Common myeloid progenitor, CD34-positive (primary cell): ENCODE results near the gene CDC26.

ENCODE experiments used
- CTCF ChIA-PET: fragments of 350-600 bp; sonication (Branson Sonifier 250); formaldehyde crosslinking; loops from one replicate; lab custom pipeline; 2021; ENCODE audit warnings: antibody characterized with exemption; lab: Charles Lee
- POLR2A ChIA-PET: fragments of 350-600 bp; sonication (Branson Sonifier 250); formaldehyde crosslinking; loops from one replicate; lab custom pipeline; 2021; ENCODE audit warnings: antibody characterized with exemption; lab: Charles Lee
- DNase-seq, 3 donors: peaks; one replicate each; pipeline versions ENCODE4 v3.0.0 to v3.0.0-alpha.2; 2013
- H3K27ac ChIP-seq, 2 experiments: 1 replicate in 1 of 2; 2 replicates in 1 of 2; pipeline ENCODE4 v1.7.0; 2013; ENCODE audit warnings: inconsistent platforms in 2 of 2, low read length in 2 of 2, mild to moderate bottlenecking in 2 of 2, low read depth in 1 of 2, moderate library complexity in 1 of 2; ENCODE audit not compliant: severe bottlenecking in 2 of 2, insufficient read depth in 1 of 2, poor library complexity in 1 of 2
- H3K27me3 ChIP-seq, 5 experiments: replicated peaks in 2 of 5; 1 replicate in 3 of 5; 2 replicates in 2 of 5; pipeline versions ENCODE4 v1.6.1 to v1.7.0; 2013; ENCODE audit warnings: low read length in 4 of 5, mild to moderate bottlenecking in 2 of 5, moderate library complexity in 2 of 5, inconsistent platforms in 1 of 5; ENCODE audit not compliant: insufficient read depth in 5 of 5, control insufficient read depth in 4 of 5
- H3K36me3 ChIP-seq, 4 experiments: 1 replicate in 2 of 4; 2 replicates in 2 of 4; pipeline versions ENCODE4 v1.6.1 to v1.7.0; 2013; ENCODE audit warnings: low read length in 3 of 4, control low read depth in 1 of 4, mild to moderate bottlenecking in 1 of 4; ENCODE audit not compliant: control insufficient read depth in 4 of 4, insufficient read depth in 4 of 4
- H3K4me1 ChIP-seq, 4 experiments: 1 replicate in 3 of 4; 2 replicates in 1 of 4; pipeline versions ENCODE4 v1.6.1 to v1.7.1; 2013; ENCODE audit warnings: low read length in 3 of 4, mild to moderate bottlenecking in 3 of 4, control low read depth in 1 of 4, inconsistent platforms in 1 of 4, moderate library complexity in 1 of 4; ENCODE audit not compliant: control insufficient read depth in 4 of 4, insufficient read depth in 4 of 4; ENCODE audit errors: control extremely low read depth in 1 of 4
- H3K4me3 ChIP-seq, 7 experiments: 1 replicate in 4 of 7; 2 replicates in 3 of 7; pipeline versions ENCODE4 v1.5.1 to v1.7.0; 2013; ENCODE audit warnings: mild to moderate bottlenecking in 7 of 7, low read length in 6 of 7, moderate library complexity in 6 of 7, inconsistent platforms in 2 of 7, low read depth in 2 of 7, control low read depth in 1 of 7; ENCODE audit not compliant: insufficient read depth in 4 of 7, control insufficient read depth in 1 of 7; ENCODE audit errors: extremely low read depth in 1 of 7
- H3K9me3 ChIP-seq, 5 experiments: 1 replicate in 4 of 5; 2 replicates in 1 of 5; pipeline versions ENCODE4 v1.6.1 to v1.7.1; 2013; ENCODE audit warnings: low read length in 4 of 5, mild to moderate bottlenecking in 2 of 5, inconsistent platforms in 1 of 5, low read depth in 1 of 5, moderate library complexity in 1 of 5; ENCODE audit not compliant: control insufficient read depth in 4 of 5, insufficient read depth in 2 of 5; ENCODE audit errors: control extremely low read depth in 1 of 5
- WGBS: methylation state at CpG from one replicate; pipeline ENCODE4 v1.1.5; 2013; ENCODE audit not compliant: insufficient coverage; 5-methylcytosine and 5-hydroxymethylcytosine counted together

The CDC26 gene

DNA sequence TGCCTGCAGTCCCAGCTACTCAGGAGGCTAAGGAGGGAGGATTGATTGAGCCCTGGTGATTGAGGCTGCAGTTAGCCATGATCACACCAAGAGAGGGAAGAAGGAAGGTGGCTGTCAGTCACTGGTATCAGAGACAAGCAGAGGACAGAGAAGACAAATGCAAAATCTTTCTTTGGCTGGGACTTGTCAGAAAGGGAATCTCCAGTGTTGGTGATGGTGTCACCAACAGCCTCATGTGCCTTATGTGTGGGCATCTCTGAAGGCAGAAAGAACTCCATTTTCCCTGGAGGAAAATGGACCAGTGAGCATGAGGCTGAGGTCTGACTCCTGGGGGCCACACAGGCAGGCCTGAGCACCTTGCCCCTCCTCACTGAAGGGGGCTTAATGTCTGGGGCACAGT, 39.9 kb upstream of the CDC26 start:
- Histone ChIP-seq H3K4me1 (no peaks in the 10 kb centered on the region), H3K27ac (no peak overlapping the region), H3K9me3 (no peaks in the 10 kb centered on the region), H3K36me3 (peaks cover 5 to 29% (median 10%) of the 10 kb centered on the region in 4 experiments), H3K4me3 (no peak overlapping the region), H3K27me3 (no peaks in the 10 kb centered on the region)
- ChIA-PET CTCF (interaction anchor here (1.3 to 1.6 kb wide), 2 partner anchors 35 to 164 kb away, joined by 3 read pairs; partner anchors contain the start of gene SLC31A2), POLR2A (interaction anchor here (0.7 kb wide), 1 partner anchor 13 kb away, joined by 3 read pairs; no protein-coding TSS in a partner anchor)
- no peak for DNase-seq

DNA sequence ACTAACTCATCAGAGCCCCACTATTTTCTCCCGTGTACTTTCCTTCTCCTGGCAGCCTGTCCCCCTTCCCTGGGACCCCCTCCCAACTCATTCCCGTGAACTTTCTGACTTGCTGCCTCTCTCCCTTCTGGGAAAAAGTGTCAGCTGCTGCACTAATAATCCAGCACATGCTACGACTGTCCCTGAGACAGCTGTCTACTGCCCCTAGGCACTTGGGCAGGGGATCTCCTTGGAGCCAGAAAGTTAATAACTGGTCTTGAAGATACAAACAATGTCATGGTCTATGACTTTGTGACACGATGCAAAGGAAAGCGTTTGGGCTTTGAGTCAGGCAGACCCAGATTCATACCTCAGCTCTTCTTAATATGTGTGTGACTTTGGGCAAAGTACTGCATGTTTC, 37.9 kb upstream of the CDC26 start:
- H3K27ac ChIP-seq, result no peak overlapping the region
- no peak overlapping the region for H3K4me3 ChIP-seq
- DNase-seq, result no peak
- H3K9me3 ChIP-seq, result no peaks in the 10 kb centered on the region
- ChIA-PET POLR2A (no interaction called here), CTCF (interaction anchor here (1.2 kb wide), 1 partner anchor 87 kb away, joined by 3 read pairs; no protein-coding TSS in a partner anchor)
- no peaks in the 10 kb centered on the region for H3K27me3 ChIP-seq
- no peaks in the 10 kb centered on the region for H3K4me1 ChIP-seq
- peaks cover under 1 to 13% (median 6%) of the 10 kb centered on the region in 4 experiments for H3K36me3 ChIP-seq
- WGBS, result 98% methylated on average over 5 of the region's 5 CpGs

DNA sequence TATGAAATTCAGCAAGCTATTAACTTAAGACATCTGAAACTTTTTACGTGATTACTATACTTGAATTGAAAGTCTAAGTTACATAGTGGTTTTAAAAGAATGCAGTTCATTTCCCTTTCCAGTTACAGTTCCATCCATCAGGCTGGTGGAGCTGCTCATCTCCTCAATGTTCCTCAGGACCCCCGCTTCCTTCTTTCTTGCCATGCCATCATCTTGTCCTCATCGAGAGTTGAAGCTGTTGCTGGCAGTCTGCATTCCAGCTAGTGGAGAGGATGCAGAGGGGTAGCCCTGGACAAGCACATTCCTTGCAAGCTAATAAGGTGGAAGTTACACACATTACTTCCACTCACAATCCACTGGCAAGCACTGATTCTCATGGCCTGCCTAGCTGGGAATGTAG, 36.6 kb upstream of the CDC26 start:
- 83% methylated on average over 1 of the region's 3 CpGs for WGBS
- DNase-seq, result no peak

DNA sequence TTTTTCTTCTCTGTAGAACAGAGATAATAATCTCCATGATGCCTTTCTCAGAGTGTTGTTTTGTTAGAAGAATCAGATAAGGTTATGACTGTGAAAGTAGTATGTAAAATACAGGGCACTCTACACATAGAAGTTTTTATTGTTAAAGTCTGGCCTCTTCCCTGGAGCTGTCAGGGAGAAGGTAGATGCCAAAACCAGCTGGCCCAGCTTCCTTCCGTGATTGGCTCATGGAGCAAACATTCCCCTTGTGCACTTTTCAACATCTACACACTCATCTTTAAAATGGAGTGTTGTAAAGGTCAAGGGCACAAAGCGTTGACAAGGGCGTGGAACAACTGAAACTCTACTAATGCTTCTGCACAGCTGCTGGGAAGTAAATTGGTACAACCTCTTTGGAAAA, 35.2 kb upstream of the CDC26 start:
- ChIA-PET POLR2A (interaction anchor here (0.6 kb wide), 1 partner anchor 12 kb away, joined by 5 read pairs; no protein-coding TSS in a partner anchor), CTCF (interaction anchor here (1.0 to 2.7 kb wide), 15 partner anchors 8 to 348 kb away, joined by 3 to 14 read pairs (median 4); partner anchors contain the start of gene ALAD)

More for the DNA sequence above, 36.6 kb upstream of the CDC26 start:
- H3K27me3 ChIP-seq, result no peaks in the 10 kb centered on the region
- POLR2A ChIA-PET, result no interaction called here
- CTCF ChIA-PET, result interaction anchor here (0.6 to 2.7 kb wide), 14 partner anchors 8 to 1101 kb away, joined by 3 to 14 read pairs (median 3); partner anchors contain the start of gene ALAD
- no peaks in the 10 kb centered on the region for H3K9me3 ChIP-seq
- peaks cover 0 to 6% (median 4%) of the 10 kb centered on the region in 4 experiments for H3K36me3 ChIP-seq
- no peaks in the 10 kb centered on the region for H3K4me1 ChIP-seq
- no peak overlapping the region for H3K27ac ChIP-seq
- H3K4me3 ChIP-seq, result no peak overlapping the region

DNA sequence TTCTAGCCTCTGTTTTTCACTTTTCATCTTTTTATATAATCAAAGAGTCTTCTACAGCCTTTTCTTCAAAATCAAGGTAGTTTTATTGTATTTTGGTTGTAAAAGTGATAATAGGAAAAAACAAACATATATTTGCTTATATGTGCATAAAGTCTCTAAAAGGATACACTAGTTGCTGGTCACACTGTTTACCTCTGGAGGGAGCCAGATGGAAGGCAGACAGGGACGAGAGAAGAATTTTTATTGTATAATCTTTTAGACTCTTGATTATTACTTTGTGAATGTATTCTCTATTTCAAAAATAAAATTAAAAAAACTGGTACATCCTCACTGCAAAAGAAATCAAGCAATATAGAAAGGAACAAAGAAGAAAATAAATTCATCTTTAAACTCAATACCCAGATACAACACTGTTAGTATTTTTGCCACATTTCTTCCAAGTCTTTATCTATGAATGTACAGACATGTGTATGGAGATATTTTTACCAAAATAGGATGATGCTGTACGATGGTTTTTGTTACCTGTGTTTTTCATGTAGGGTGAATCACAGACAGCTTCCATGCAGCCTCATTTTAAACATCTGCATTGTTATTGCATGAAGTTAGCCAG, 33.9 kb upstream of the CDC26 start:
- no peaks in the 10 kb centered on the region for H3K36me3 ChIP-seq
- H3K9me3 ChIP-seq, result no peaks in the 10 kb centered on the region
- ChIA-PET POLR2A (no interaction called here), CTCF (interaction anchor here (0.6 to 2.5 kb wide), 19 partner anchors 9 to 282 kb away, joined by 3 to 12 read pairs (median 4); partner anchors contain the start of genes CDC26, PRPF4 and WDR31)
- no peak overlapping the region for H3K27ac ChIP-seq
- no peak overlapping the region for H3K4me3 ChIP-seq
- peak; percentile 50 to 72 (median 68) for DNase-seq
- no peaks in the 10 kb centered on the region for H3K4me1 ChIP-seq
- WGBS, result no CpG with 5 or more reads among the region's 2 CpGs
- no peaks in the 10 kb centered on the region for H3K27me3 ChIP-seq

More for the DNA sequence above, 35.2 kb upstream of the CDC26 start:
- WGBS, result no CpG with 5 or more reads among the region's 3 CpGs
- no peaks in the 10 kb centered on the region for H3K9me3 ChIP-seq
- no peak overlapping the region for H3K27ac ChIP-seq
- H3K27me3 ChIP-seq, result no peaks in the 10 kb centered on the region
- H3K4me3 ChIP-seq, result no peak overlapping the region
- H3K36me3 ChIP-seq, result no peaks in the 10 kb centered on the region
- DNase-seq, result no peak
- H3K4me1 ChIP-seq, result no peaks in the 10 kb centered on the region

DNA sequence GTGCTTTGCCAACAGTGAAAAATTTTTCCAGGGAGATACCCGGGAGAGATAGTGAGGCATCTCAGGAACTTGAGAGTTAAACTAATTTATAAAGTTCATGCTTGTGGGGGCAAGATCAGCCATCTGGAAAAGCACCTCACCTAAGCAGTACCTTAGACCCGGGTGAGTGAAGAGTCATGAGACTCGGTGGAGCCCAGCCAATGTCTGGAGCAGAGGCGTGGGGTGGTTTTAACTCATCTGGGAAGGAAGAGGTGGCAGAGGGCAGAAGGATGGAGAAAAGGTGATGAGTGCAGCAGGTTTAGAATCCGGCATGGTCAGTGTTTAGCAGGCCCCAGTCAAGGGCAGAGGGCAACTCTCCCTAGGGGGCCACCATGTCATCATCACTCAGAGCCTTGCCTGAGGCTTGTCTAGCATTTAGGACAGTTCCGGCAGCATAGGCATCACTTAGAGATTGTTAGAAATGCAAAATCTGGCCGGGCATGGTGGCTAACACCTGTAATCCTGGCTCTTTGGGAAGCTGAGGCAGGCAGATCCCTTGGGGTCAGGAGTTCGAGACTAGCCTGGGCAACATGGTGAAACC, 32.1 kb upstream of the CDC26 start:
- H3K36me3 ChIP-seq, result no peaks in the 10 kb centered on the region
- H3K27me3 ChIP-seq, result no peaks in the 10 kb centered on the region
- POLR2A ChIA-PET, result no interaction called here
- H3K9me3 ChIP-seq, result no peaks in the 10 kb centered on the region
- DNase-seq, result no peak
- no peak overlapping the region for H3K4me3 ChIP-seq
- WGBS, result 90% methylated on average over 8 of the region's 8 CpGs
- CTCF ChIA-PET, result interaction anchor here (0.7 to 1.5 kb wide), 3 partner anchors 11 to 281 kb away, joined by 3 to 4 read pairs (median 3); no protein-coding TSS in a partner anchor
- no peaks in the 10 kb centered on the region for H3K4me1 ChIP-seq
- H3K27ac ChIP-seq, result no peak overlapping the region

DNA sequence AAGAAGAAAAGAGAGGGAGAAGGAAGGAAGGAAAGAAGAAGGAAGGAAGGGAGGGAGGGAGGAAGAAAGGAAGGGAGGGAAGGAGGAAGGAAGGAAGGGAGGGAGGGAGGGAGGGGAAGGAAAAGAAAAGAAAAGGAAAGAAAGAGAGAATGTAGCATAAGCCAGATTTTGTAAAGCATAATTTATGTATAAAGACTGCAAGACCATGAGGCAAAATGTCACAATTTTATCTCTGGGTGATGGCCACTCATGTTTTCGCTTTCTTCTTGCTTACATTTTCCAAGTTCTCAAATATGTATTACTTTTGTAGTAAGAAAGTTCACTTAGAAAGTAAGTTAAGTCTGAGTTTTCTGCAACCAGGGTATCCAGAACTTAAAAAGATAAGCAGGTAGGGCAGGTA, 31.2 kb upstream of the CDC26 start:
- Histone ChIP-seq H3K4me1 (no peaks in the 10 kb centered on the region), H3K27ac (no peak overlapping the region), H3K36me3 (no peaks in the 10 kb centered on the region), H3K27me3 (no peaks in the 10 kb centered on the region), H3K9me3 (no peaks in the 10 kb centered on the region), H3K4me3 (no peak overlapping the region)
- DNase-seq, result no peak
- POLR2A ChIA-PET, result no interaction called here
- no CpG with 5 or more reads among the region's 1 CpG for WGBS
- CTCF ChIA-PET, result interaction anchor here (1.5 kb wide), 1 partner anchor 12 kb away, joined by 3 read pairs; no protein-coding TSS in a partner anchor
